Liver (tissue), 3 donors: Measurements from ENCODE around the gene PNCK.

Experiments
- EGR1 ChIP-seq, 2 donors: IDR thresholded peaks; 2 replicates each; pipeline ENCODE4 v1.6.1; 2016 to 2018; ENCODE audit warnings: antibody characterized with exemption in 2 of 2, low read depth in 2 of 2
- FOXA1 ChIP-seq: IDR thresholded peaks from 2 replicates; pipeline ENCODE4 v1.6.1; 2016; ENCODE audit warnings: antibody characterized with exemption
- GABPA ChIP-seq, 2 donors: IDR thresholded peaks in 1 of 2; conservative IDR thresholded peaks in 1 of 2; 2 replicates each; pipeline ENCODE4 v1.6.1; 2016; ENCODE audit warnings: antibody characterized with exemption in 2 of 2, mild to moderate bottlenecking in 1 of 2, moderate library complexity in 1 of 2
- JUND ChIP-seq, 2 donors: IDR thresholded peaks; 2 replicates each; pipeline ENCODE4 v1.6.1; 2016; ENCODE audit warnings: antibody characterized with exemption in 2 of 2
- RAD21 ChIP-seq, 2 donors: IDR thresholded peaks; 2 replicates each; pipeline ENCODE4 v1.6.1; 2016; ENCODE audit warnings: antibody characterized with exemption in 2 of 2, mild to moderate bottlenecking in 2 of 2
- RXRA ChIP-seq, 2 donors: IDR thresholded peaks; 2 replicates each; pipeline ENCODE4 v1.6.1; 2017 to 2018; ENCODE audit warnings: antibody characterized with exemption in 2 of 2, mild to moderate bottlenecking in 1 of 2
- SP1 ChIP-seq: IDR thresholded peaks from 2 replicates; pipeline ENCODE4 v1.6.1; 2018; ENCODE audit warnings: antibody characterized with exemption, mild to moderate bottlenecking
- TAF1 ChIP-seq: conservative IDR thresholded peaks from 2 replicates; pipeline ENCODE4 v1.6.1; 2016; ENCODE audit warnings: antibody characterized with exemption, mild to moderate bottlenecking
- YY1 ChIP-seq: IDR thresholded peaks from 2 replicates; pipeline ENCODE4 v1.6.1; 2016; ENCODE audit warnings: antibody characterized with exemption, mild to moderate bottlenecking
- TF ChIP-seq, protein P1 (sequence below): fragments of 150-350 bp; IDR thresholded peaks from 2 replicates; pipeline ENCODE4 v1.5.1; 2017; ENCODE audit warnings: improper control_type of control experiment, low read depth, low read length; ENCODE audit not compliant: missing input control
- TF ChIP-seq, protein P2 (sequence below): IDR thresholded peaks from 2 replicates; pipeline ENCODE4 v1.6.1; 2016; ENCODE audit warnings: antibody characterized with exemption
- TF ChIP-seq, protein P3 (sequence below): IDR thresholded peaks from 2 replicates; pipeline ENCODE4 v1.6.1; 2016; ENCODE audit warnings: antibody characterized with exemption
- TF ChIP-seq, protein P4 (sequence below): IDR thresholded peaks from 2 replicates; pipeline ENCODE4 v1.6.1; 2016; ENCODE audit warnings: antibody characterized with exemption
- TF ChIP-seq, protein P5 (sequence below): IDR thresholded peaks from 2 replicates; pipeline ENCODE4 v1.6.1; 2016; ENCODE audit warnings: antibody characterized with exemption, mild to moderate bottlenecking
- donor health status: healthy.
- donor health status: healthy.

DNA sequence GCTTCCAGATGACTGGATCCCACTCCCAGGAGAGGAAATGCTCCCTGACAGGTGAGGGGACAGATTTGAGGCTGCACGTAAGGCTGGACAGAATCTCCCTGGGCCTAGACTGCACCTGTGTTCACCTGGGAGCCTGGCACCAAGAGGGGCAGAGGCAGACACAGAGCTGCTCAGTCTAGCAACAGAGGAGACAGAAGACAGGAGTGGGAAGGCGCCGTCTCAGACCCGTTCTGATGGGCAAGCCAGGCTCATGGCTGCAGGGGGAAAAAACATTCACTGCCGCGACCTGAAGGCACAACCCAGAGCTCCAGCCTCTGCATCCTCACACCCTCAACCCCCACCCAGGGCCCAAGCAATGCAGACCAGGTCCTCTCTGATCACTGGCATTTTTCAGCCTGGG is 33.8 kb upstream of the PNCK start:
- TF ChIP-seq, protein P1, sequence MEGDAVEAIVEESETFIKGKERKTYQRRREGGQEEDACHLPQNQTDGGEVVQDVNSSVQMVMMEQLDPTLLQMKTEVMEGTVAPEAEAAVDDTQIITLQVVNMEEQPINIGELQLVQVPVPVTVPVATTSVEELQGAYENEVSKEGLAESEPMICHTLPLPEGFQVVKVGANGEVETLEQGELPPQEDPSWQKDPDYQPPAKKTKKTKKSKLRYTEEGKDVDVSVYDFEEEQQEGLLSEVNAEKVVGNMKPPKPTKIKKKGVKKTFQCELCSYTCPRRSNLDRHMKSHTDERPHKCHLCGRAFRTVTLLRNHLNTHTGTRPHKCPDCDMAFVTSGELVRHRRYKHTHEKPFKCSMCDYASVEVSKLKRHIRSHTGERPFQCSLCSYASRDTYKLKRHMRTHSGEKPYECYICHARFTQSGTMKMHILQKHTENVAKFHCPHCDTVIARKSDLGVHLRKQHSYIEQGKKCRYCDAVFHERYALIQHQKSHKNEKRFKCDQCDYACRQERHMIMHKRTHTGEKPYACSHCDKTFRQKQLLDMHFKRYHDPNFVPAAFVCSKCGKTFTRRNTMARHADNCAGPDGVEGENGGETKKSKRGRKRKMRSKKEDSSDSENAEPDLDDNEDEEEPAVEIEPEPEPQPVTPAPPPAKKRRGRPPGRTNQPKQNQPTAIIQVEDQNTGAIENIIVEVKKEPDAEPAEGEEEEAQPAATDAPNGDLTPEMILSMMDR = no peak
- TF ChIP-seq, protein P2, sequence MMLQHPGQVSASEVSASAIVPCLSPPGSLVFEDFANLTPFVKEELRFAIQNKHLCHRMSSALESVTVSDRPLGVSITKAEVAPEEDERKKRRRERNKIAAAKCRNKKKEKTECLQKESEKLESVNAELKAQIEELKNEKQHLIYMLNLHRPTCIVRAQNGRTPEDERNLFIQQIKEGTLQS = no peak
- TF ChIP-seq, protein P3, sequence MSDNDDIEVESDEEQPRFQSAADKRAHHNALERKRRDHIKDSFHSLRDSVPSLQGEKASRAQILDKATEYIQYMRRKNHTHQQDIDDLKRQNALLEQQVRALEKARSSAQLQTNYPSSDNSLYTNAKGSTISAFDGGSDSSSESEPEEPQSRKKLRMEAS = no peak
- TF ChIP-seq TAF1 (no peak), YY1 (no peak), RAD21 (IDR thresholded peaks at IDR 0.05) (no peak), SP1 (no peak), FOXA1 (no peak), JUND (IDR thresholded peaks at IDR 0.05) (no peak), EGR1 (IDR thresholded peaks at IDR 0.05; ENCODE audit: low read depth in 2 of 2) (no peak), RXRA (IDR thresholded peaks at IDR 0.05) (no peak), GABPA (IDR thresholded peaks at IDR 0.05 in 1 of 2, conservative IDR thresholded peaks at IDR 0.05 in 1 of 2) (no peak)
- TF ChIP-seq, protein P4, sequence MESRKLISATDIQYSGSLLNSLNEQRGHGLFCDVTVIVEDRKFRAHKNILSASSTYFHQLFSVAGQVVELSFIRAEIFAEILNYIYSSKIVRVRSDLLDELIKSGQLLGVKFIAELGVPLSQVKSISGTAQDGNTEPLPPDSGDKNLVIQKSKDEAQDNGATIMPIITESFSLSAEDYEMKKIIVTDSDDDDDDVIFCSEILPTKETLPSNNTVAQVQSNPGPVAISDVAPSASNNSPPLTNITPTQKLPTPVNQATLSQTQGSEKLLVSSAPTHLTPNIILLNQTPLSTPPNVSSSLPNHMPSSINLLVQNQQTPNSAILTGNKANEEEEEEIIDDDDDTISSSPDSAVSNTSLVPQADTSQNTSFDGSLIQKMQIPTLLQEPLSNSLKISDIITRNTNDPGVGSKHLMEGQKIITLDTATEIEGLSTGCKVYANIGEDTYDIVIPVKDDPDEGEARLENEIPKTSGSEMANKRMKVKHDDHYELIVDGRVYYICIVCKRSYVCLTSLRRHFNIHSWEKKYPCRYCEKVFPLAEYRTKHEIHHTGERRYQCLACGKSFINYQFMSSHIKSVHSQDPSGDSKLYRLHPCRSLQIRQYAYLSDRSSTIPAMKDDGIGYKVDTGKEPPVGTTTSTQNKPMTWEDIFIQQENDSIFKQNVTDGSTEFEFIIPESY = no peak
- TF ChIP-seq, protein P5, sequence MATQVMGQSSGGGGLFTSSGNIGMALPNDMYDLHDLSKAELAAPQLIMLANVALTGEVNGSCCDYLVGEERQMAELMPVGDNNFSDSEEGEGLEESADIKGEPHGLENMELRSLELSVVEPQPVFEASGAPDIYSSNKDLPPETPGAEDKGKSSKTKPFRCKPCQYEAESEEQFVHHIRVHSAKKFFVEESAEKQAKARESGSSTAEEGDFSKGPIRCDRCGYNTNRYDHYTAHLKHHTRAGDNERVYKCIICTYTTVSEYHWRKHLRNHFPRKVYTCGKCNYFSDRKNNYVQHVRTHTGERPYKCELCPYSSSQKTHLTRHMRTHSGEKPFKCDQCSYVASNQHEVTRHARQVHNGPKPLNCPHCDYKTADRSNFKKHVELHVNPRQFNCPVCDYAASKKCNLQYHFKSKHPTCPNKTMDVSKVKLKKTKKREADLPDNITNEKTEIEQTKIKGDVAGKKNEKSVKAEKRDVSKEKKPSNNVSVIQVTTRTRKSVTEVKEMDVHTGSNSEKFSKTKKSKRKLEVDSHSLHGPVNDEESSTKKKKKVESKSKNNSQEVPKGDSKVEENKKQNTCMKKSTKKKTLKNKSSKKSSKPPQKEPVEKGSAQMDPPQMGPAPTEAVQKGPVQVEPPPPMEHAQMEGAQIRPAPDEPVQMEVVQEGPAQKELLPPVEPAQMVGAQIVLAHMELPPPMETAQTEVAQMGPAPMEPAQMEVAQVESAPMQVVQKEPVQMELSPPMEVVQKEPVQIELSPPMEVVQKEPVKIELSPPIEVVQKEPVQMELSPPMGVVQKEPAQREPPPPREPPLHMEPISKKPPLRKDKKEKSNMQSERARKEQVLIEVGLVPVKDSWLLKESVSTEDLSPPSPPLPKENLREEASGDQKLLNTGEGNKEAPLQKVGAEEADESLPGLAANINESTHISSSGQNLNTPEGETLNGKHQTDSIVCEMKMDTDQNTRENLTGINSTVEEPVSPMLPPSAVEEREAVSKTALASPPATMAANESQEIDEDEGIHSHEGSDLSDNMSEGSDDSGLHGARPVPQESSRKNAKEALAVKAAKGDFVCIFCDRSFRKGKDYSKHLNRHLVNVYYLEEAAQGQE = no peak
